Activated naive CD4-positive, alpha-beta T cell treated with anti-CD3 and anti-CD28 coated beads, Interleukin-2, amount 50 U/mL, for 24 hours (primary cell): ENCODE measurements around the gene MIER1.

Experiments used
- H3K27ac Mint-ChIP-seq: one replicate; pipeline ENCODE4 v1.8.0; 2021; ENCODE audit warnings: mild to moderate bottlenecking, mixed read lengths
- H3K27me3 Mint-ChIP-seq: one replicate; pipeline ENCODE4 v1.8.0; 2021; ENCODE audit warnings: mixed read lengths
- H3K36me3 Mint-ChIP-seq: one replicate; pipeline ENCODE4 v1.8.0; 2021; ENCODE audit warnings: mixed read lengths
- H3K4me1 Mint-ChIP-seq: one replicate; pipeline ENCODE4 v1.8.0; 2021; ENCODE audit warnings: mixed read lengths
- H3K4me3 Mint-ChIP-seq: one replicate; pipeline ENCODE4 v1.8.0; 2021; ENCODE audit warnings: mild to moderate bottlenecking, mixed read lengths
- H3K9me3 Mint-ChIP-seq: one replicate; pipeline ENCODE4 v1.8.0; 2021; ENCODE audit warnings: mixed read lengths

Gene MIER1

DNA sequence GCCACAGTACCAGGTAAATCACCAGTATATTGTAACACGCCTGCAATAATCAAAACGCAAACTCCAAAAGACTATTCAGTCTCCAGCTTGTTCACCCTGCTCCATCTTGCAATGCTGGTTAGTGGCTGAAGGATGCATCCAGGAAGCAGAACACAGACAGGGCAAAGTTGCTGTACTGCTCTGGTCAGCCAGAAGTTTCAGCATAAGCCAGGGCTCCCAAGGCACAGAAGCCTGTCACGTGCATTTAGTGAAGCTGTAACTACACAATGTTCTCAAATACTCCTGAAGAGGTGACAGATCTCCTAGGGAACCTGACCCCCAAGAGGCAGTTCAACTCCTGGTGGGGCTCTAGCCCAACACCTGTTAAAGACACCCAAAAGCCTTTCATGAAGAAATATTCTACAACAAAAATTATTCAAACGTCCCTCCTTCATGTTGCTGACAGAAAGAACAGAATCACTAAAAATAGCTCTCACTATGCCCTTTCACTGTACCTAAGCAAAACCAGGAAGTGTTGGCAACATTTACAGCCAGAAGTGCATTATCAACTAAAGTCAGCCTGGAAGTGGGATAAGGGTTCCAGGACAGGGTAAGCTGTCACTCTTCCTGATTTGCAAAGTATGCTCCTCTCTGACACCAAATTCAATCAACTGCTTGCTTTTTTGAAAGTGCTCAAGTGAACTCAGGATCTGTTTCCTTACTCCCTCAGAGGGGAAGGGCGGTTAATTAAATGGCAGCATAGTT, 77.1 kb downstream of the MIER1 start:
- Mint-ChIP-seq H3K4me1 (peaks cover 21% of the 10 kb centered on the region), H3K27me3 (no peaks in the 10 kb centered on the region), H3K36me3 (peaks cover 3% of the 10 kb centered on the region), H3K27ac (peak overlapping the region; percentile 39), H3K9me3 (no peaks in the 10 kb centered on the region), H3K4me3 (no peak overlapping the region)

DNA sequence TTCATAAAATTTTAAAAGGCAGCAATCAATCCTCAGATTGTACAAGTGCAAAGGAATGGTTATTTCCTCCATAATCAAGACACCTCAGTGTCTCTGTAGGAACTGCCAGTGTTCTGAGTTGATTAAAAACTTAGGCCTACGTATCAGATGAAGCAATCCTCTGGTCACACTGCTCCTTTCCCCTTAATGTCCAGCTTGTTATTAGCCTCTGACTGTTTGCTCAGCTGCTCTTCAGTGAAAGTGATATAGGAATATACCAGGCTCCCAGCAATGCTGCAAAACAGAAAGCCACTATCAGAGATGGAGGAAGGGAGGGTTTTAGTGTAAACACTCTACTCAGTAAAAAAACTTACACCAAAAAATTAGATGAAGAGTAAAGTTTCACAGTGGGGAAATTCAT, 79.4 kb downstream of the MIER1 start:
- Mint-ChIP-seq H3K27ac (no peak overlapping the region), H3K9me3 (no peaks in the 10 kb centered on the region), H3K4me3 (no peak overlapping the region), H3K4me1 (peaks cover 13% of the 10 kb centered on the region), H3K27me3 (no peaks in the 10 kb centered on the region), H3K36me3 (peaks cover 7% of the 10 kb centered on the region)

DNA sequence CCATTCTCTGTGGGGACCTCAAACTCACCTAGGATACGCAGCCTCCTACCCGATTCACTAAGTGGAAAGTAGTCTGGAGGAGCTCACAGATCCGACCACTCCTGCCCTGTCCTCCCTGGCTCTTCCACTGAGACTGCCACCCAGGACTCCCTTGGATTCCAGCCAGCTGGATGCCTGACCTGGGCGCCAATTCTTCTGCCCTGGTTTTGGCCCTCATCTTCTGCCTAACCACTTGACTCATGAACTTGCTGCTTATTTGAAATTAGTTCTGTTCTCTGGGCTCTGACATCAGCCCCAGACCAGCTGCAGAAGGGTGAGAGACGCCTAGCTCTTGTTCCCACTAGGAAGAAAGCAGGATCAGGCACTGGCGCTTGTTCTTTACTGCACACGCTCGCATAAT, 80.3 kb downstream of the MIER1 start:
- H3K27me3 Mint-ChIP-seq = no peaks in the 10 kb centered on the region
- H3K9me3 Mint-ChIP-seq = no peaks in the 10 kb centered on the region
- H3K4me3 Mint-ChIP-seq = no peak overlapping the region
- peaks cover 6% of the 10 kb centered on the region for H3K4me1 Mint-ChIP-seq
- no peak overlapping the region for H3K27ac Mint-ChIP-seq
- peaks cover 13% of the 10 kb centered on the region for H3K36me3 Mint-ChIP-seq

DNA sequence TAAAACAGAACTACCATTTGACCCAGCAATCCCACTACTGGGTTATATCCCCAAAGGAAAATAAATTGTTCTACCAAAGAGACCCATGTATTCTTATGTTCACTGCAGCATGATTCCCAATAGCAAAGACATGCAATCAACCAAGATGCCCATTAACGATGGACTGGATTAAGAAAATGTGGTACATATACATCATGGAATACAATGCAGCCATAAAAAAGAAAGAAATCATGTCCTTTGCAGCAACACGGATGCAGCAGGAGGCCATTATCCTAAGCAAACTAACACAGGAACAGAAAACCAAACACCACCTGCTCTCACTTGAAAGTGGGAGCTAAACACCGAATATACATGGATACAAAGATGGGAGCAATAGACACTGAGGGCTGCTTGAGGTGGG, 85.0 kb downstream of the MIER1 start:
- Mint-ChIP-seq H3K27ac (no peak overlapping the region), H3K9me3 (no peaks in the 10 kb centered on the region), H3K27me3 (no peaks in the 10 kb centered on the region), H3K36me3 (peaks cover 32% of the 10 kb centered on the region), H3K4me3 (no peak overlapping the region), H3K4me1 (peaks cover 9% of the 10 kb centered on the region)

DNA sequence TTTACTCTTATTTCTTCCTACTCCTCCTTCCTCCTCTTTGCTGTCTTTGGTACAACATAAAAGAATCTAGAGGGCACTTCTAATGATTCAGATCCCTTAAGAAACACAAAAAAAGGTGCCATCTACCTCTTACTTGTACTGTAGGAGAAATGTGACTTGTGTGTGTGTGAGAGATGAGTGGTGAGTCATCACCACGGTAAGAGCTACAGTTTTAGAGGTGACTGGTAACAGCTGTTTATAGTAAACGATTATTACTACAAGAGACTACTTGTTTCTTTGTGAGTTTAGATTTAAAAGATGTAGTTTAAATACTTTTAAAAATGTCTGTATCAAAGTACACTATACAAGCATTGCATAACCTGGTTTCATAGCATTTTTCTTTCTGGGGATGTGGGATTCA, 88.8 kb downstream of the MIER1 start:
- Mint-ChIP-seq H3K36me3 (peaks cover 35% of the 10 kb centered on the region), H3K4me1 (peaks cover 9% of the 10 kb centered on the region), H3K4me3 (no peak overlapping the region), H3K27ac (no peak overlapping the region), H3K9me3 (no peaks in the 10 kb centered on the region), H3K27me3 (no peaks in the 10 kb centered on the region)

GRCh38 chr1:67018574-67018973, 93.8 kb downstream of the MIER1 start:
- peaks cover 29% of the 10 kb centered on the region for H3K36me3 Mint-ChIP-seq
- H3K4me3 Mint-ChIP-seq = no peak overlapping the region
- no peaks in the 10 kb centered on the region for H3K9me3 Mint-ChIP-seq
- no peaks in the 10 kb centered on the region for H3K27me3 Mint-ChIP-seq
- peaks cover 6% of the 10 kb centered on the region for H3K4me1 Mint-ChIP-seq
- H3K27ac Mint-ChIP-seq = no peak overlapping the region

DNA sequence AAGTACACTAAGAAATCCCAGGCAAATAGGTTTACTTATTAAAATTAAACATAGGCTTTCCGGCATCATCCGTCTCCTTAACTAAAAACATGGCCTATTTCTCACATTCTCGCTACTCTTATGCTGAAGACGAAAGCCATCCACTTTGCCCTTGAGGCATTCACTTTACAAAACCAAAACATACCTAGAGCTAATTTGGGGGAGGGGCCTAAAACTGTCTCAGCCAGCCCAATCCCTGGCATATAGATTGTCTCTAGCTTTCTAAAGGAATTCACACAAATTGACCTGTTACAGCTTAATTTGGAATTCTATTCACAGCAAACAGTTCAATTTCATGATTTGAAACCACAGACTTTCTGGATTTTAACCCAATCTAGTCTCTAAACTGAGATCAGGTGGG, 94.3 kb downstream of the MIER1 start:
- Mint-ChIP-seq H3K9me3 (no peaks in the 10 kb centered on the region), H3K36me3 (peaks cover 26% of the 10 kb centered on the region), H3K27ac (no peak overlapping the region)

DNA sequence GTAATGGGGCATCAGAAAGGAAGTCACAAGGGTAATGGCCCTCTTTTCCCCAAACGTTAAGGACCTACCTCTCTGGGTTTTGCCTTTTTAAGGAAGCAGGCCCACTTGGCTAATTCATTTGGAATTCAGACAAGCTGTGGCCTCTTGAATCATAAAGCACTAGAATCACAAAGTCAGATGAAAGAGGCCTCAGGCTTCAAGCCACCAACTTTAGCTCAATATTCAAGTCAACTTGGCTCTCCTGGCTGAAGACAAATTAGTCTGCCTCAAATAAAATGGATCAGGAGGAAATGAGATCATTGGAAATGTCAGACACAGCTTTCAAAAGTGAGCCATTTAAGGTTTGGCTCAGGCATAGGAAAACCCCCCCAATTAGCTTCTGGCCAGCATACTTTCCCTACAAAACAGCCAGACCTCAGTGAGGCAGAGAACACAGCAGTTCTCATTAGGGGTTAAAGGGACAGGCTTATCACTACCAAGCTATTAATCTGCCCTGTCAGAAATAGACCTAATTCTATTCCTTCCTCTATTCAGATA, 94.9 kb downstream of the MIER1 start:
- Mint-ChIP-seq H3K27me3 (no peaks in the 10 kb centered on the region), H3K27ac (no peak overlapping the region), H3K36me3 (peaks cover 27% of the 10 kb centered on the region)

More for the DNA sequence above, 94.3 kb downstream of the MIER1 start:
- peaks cover under 1% of the 10 kb centered on the region for H3K4me1 Mint-ChIP-seq
- H3K4me3 Mint-ChIP-seq = no peak overlapping the region
- no peaks in the 10 kb centered on the region for H3K27me3 Mint-ChIP-seq

DNA sequence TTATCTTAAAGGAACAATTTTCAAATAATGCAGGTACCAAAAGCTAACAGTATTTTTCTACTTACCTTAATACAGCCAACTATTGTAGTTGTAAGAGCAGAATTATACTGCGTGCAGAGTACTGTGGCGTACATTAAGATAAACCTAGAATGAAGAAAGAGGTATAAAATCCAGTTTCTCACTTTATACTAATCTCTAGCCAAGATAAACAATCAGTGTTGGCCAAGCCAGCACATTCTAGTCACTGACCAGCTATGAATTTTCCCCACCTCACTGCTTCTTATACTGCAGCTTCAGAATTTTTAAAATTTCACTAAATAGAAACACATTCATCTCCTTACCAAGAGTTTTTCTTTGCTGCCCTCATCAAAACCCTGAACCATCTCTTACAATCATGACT, 95.5 kb downstream of the MIER1 start:
- no peaks in the 10 kb centered on the region for H3K9me3 Mint-ChIP-seq
- no peak overlapping the region for H3K4me3 Mint-ChIP-seq
- H3K4me1 Mint-ChIP-seq = no peaks in the 10 kb centered on the region
- H3K36me3 Mint-ChIP-seq = peaks cover 32% of the 10 kb centered on the region
- H3K27me3 Mint-ChIP-seq = no peaks in the 10 kb centered on the region
- peak overlapping the region; percentile 30 for H3K27ac Mint-ChIP-seq

More for the DNA sequence above, 94.9 kb downstream of the MIER1 start:
- no peaks in the 10 kb centered on the region for H3K9me3 Mint-ChIP-seq
- H3K4me3 Mint-ChIP-seq = no peak overlapping the region
- H3K4me1 Mint-ChIP-seq = no peaks in the 10 kb centered on the region

DNA sequence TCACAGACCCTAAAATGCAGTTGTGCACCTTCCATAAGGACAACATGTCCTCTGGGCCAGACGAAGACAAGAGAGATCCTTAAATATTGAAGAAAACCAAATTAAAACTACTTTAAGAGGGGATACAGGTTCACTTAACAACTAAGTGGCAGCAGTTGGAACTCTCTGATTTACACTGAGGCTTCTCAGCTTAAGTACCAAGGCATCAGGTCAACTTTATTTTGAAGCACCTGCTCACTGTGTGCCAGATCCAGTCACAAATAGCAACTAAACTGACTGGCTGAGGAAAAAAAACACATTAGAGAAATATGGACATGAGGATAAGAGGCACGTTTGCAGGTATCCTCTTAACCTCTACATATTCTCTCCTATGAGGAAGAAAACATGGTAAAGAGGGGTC, 96.0 kb downstream of the MIER1 start:
- Mint-ChIP-seq H3K36me3 (peaks cover 34% of the 10 kb centered on the region), H3K9me3 (no peaks in the 10 kb centered on the region), H3K4me1 (no peaks in the 10 kb centered on the region), H3K27ac (peak overlapping the region; percentile 30), H3K4me3 (no peak overlapping the region), H3K27me3 (no peaks in the 10 kb centered on the region)

GRCh38 chr1:67029472-67029871, 104.7 kb downstream of the MIER1 start:
- Mint-ChIP-seq H3K4me1 (peaks cover 13% of the 10 kb centered on the region), H3K9me3 (no peaks in the 10 kb centered on the region), H3K36me3 (peaks cover 36% of the 10 kb centered on the region), H3K4me3 (no peak overlapping the region), H3K27me3 (no peaks in the 10 kb centered on the region), H3K27ac (no peak overlapping the region)

GRCh38 chr1:67031121-67031858, 106.5 kb downstream of the MIER1 start:
- no peaks in the 10 kb centered on the region for H3K9me3 Mint-ChIP-seq
- H3K4me1 Mint-ChIP-seq = peaks cover 13% of the 10 kb centered on the region
- H3K27me3 Mint-ChIP-seq = no peaks in the 10 kb centered on the region
- no peak overlapping the region for H3K27ac Mint-ChIP-seq
- H3K36me3 Mint-ChIP-seq = peaks cover 39% of the 10 kb centered on the region
- H3K4me3 Mint-ChIP-seq = no peak overlapping the region

DNA sequence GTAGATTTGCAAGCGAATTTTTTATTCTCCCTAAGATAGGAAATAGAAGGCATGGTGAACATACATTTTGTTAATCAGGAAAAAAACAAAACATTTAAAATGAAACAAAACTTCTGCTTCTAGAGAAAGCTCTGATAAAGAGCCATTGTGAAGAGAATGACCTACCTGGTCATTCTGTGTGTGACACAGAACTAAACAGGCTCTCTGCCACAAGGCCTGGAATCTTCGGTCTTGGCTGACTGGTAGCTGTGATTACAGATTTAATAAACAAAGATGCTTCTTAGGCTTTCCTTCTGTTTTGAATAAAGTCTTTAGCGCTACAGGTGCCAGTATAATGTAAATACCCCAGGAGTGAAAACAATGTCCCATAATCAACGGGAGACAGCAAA, 107.1 kb downstream of the MIER1 start:
- peaks cover 45% of the 10 kb centered on the region for H3K36me3 Mint-ChIP-seq
- no peak overlapping the region for H3K4me3 Mint-ChIP-seq
- no peak overlapping the region for H3K27ac Mint-ChIP-seq
- peaks cover 3% of the 10 kb centered on the region for H3K9me3 Mint-ChIP-seq
- H3K27me3 Mint-ChIP-seq = no peaks in the 10 kb centered on the region
- peaks cover 15% of the 10 kb centered on the region for H3K4me1 Mint-ChIP-seq
